Measurements from ENCODE around the gene PXMP2.

GRCh38 chr12:132747395-132747794, 60.0 kb downstream of the PXMP2 start:
- TF ChIP-seq CTCF (IDR thresholded peaks at IDR 0.05) (no peak), POLR2A (IDR thresholded peaks at IDR 0.05) (no peak)

All from tibial nerve (tissue), 3 donors.